ENCODE measurements around the gene TRIM45.

DNA sequence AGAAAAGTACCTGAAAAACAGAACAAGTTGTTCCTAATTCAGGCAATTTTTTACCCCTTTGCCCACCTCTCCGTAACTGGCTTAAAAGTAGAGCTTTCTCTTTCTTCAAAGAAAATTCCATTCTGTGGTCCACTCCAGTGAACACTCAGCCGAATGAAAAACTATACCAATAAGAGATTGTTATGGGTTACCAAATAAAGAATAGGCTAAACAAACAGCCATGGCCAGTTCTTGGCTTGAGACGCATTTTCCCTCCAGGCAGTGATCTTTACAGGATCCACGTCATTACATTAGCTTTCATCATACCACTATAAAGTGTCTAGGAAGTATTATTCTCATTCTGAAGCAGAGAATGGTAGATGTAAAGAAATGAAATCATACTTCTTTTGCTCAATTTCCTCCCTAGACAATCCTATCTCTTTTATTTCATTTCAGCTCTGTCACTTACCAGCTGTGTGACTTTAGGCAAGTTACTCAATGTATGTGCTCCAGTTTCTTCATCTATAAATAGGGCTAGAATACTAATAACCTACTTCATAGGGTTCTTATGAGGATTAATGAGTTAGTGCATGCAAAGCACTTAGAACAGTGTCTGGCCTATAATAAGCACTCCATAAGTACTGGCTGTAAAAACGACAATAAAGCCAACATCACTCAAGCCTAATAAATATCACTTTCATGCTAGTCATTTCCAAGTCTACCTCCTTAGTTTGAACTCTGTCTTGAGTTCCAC is 26.5 kb upstream of the TRIM45 start:
- TF ChIP-seq, protein P1, sequence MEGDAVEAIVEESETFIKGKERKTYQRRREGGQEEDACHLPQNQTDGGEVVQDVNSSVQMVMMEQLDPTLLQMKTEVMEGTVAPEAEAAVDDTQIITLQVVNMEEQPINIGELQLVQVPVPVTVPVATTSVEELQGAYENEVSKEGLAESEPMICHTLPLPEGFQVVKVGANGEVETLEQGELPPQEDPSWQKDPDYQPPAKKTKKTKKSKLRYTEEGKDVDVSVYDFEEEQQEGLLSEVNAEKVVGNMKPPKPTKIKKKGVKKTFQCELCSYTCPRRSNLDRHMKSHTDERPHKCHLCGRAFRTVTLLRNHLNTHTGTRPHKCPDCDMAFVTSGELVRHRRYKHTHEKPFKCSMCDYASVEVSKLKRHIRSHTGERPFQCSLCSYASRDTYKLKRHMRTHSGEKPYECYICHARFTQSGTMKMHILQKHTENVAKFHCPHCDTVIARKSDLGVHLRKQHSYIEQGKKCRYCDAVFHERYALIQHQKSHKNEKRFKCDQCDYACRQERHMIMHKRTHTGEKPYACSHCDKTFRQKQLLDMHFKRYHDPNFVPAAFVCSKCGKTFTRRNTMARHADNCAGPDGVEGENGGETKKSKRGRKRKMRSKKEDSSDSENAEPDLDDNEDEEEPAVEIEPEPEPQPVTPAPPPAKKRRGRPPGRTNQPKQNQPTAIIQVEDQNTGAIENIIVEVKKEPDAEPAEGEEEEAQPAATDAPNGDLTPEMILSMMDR (IDR thresholded peaks at IDR 0.05): no peak
- no peak for TF ChIP-seq POLR2A (IDR thresholded peaks at IDR 0.05)
